HG02642 (cell line): Measurements from ENCODE around the gene RBFA.
"Not testable (repeated sequence)": the region's sequence is repeated elsewhere in the genome, so short reads cannot be mapped to it uniquely, and the experiment has no call there.

ENCODE experiments used
- ATAC-seq: cut with Tn5 transposase; IDR thresholded peaks from one replicate; pipeline ENCODE4 v1.9.1; 2021; ENCODE audit warnings: mild to moderate bottlenecking; ENCODE audit not compliant: unreplicated experiment, poor library complexity

Gene RBFA

GRCh38 chr18:80027719-80028118 lies 6.5 kb upstream of the RBFA start:
- ATAC-seq = not testable (repeated sequence)

- ATAC-seq = no peak
Measured at GRCh38 chr18:80029690-80030089, 4.5 kb upstream of the RBFA start.

GRCh38 chr18:80033181-80034067 lies 810 bp upstream of the RBFA start:
- ATAC-seq = peak; percentile 51

GRCh38 chr18:80034852-80035406 lies 695 bp downstream of the RBFA start:
- no peak for ATAC-seq

GRCh38 chr18:80035997-80036396 lies 1.8 kb downstream of the RBFA start:
- no peak for ATAC-seq

- no peak for ATAC-seq
Measured at GRCh38 chr18:80037300-80037699, 3.1 kb downstream of the RBFA start.

GRCh38 chr18:80037869-80038630 lies 3.8 kb downstream of the RBFA start:
- ATAC-seq = no peak

- no peak for ATAC-seq
Measured at GRCh38 chr18:80040515-80040914, 6.3 kb downstream of the RBFA start.

- ATAC-seq = no peak
Measured at GRCh38 chr18:80041424-80041823, 7.2 kb downstream of the RBFA start.

- ATAC-seq = no peak
Measured at GRCh38 chr18:80042785-80043184, 8.6 kb downstream of the RBFA start.

- ATAC-seq = no peak
Measured at GRCh38 chr18:80044072-80044471, 9.8 kb downstream of the RBFA start.

GRCh38 chr18:80046011-80046410 lies 11.8 kb downstream of the RBFA start:
- ATAC-seq = no peak

- no peak for ATAC-seq
Measured at GRCh38 chr18:80046431-80046830, 12.2 kb downstream of the RBFA start.

- ATAC-seq = no peak
Measured at GRCh38 chr18:80046961-80047541, 12.8 kb downstream of the RBFA start.

- no peak for ATAC-seq
Measured at GRCh38 chr18:80050797-80051196, 16.6 kb downstream of the RBFA start.

- ATAC-seq = no peak
Measured at GRCh38 chr18:80056095-80056494, 21.9 kb downstream of the RBFA start.

GRCh38 chr18:80059945-80060344 lies 25.7 kb downstream of the RBFA start:
- no peak for ATAC-seq

GRCh38 chr18:80065705-80066104 lies 31.5 kb downstream of the RBFA start:
- no peak for ATAC-seq

- no peak for ATAC-seq
Measured at GRCh38 chr18:80067321-80067720, 33.1 kb downstream of the RBFA start.

GRCh38 chr18:80067897-80068296 lies 33.7 kb downstream of the RBFA start:
- ATAC-seq = no peak
